ENCODE data around the gene NXPE3. TPM values are rescaled to one million over a fixed set of nuclear protein-coding genes. Genes with fewer than 3 reads are reported as not detected.

Gene NXPE3
- polyA plus RNA-seq, 1 donor from 2014 or later, result 6.6 TPM

GRCh38 chr3:101828691-101829436, 49.9 kb downstream of the NXPE3 start:
- H3K9ac ChIP-seq (ENCODE audit: low read length), result no peak overlapping the region
- H4K20me1 ChIP-seq (ENCODE audit: insufficient read depth), result no peaks in the 10 kb centered on the region
- no peak overlapping the region for H3K27ac ChIP-seq (ENCODE audit: low read length)
- no peaks in the 10 kb centered on the region for H3K9me2 ChIP-seq (ENCODE audit: insufficient read depth, low read length)
- no peaks in the 10 kb centered on the region for H3K79me2 ChIP-seq (replicated peaks; ENCODE audit: insufficient read depth, low read length)
- no peak overlapping the region for H3K4me2 ChIP-seq (ENCODE audit: low read length)
- H2AFZ ChIP-seq (ENCODE audit: low read depth, low read length), result no peak overlapping the region
- no peaks in the 10 kb centered on the region for H3F3A ChIP-seq (ENCODE audit: insufficient read depth, low read length, poor library complexity, severe bottlenecking)
- H3K36me3 ChIP-seq (ENCODE audit: insufficient read depth, low read length), result no peaks in the 10 kb centered on the region
- TF ChIP-seq EP300 (conservative IDR thresholded peaks at IDR 0.05; ENCODE audit: poor library complexity, severe bottlenecking) (no peak), MXI1 (conservative IDR thresholded peaks at IDR 0.05; ENCODE audit: poor library complexity, severe bottlenecking) (no peak), EZH2 (IDR thresholded peaks at IDR 0.05; ENCODE audit: borderline replicate concordance, insufficient read depth, low read length, poor library complexity, severe bottlenecking) (no peak), CTCF (IDR thresholded peaks at IDR 0.05; ENCODE audit: poor library complexity, severe bottlenecking) (no peak), SMC3 (conservative IDR thresholded peaks at IDR 0.05; ENCODE audit: poor library complexity) (no peak), POLR2AphosphoS5 (IDR thresholded peaks at IDR 0.05) (no peak)
- H3K4me3 ChIP-seq (ENCODE audit: low read length), result no peak overlapping the region
- no peaks in the 10 kb centered on the region for H3K27me3 ChIP-seq (ENCODE audit: insufficient read depth, low read depth, low read length)
- no peaks in the 10 kb centered on the region for H3K9me3 ChIP-seq (ENCODE audit: low read length)

- Histone ChIP-seq H3K4me2 (ENCODE audit: low read length) (no peak overlapping the region), H3K9ac (ENCODE audit: low read length) (no peak overlapping the region), H3K36me3 (ENCODE audit: insufficient read depth, low read length) (no peaks in the 10 kb centered on the region), H3K4me3 (ENCODE audit: low read length) (no peak overlapping the region), H3K79me2 (replicated peaks; ENCODE audit: insufficient read depth, low read length) (no peaks in the 10 kb centered on the region), H3K27ac (ENCODE audit: low read length) (no peak overlapping the region), H3F3A (ENCODE audit: insufficient read depth, low read length, poor library complexity, severe bottlenecking) (no peaks in the 10 kb centered on the region), H3K27me3 (ENCODE audit: insufficient read depth, low read depth, low read length) (no peaks in the 10 kb centered on the region), H2AFZ (ENCODE audit: low read depth, low read length) (no peak overlapping the region), H3K9me2 (ENCODE audit: insufficient read depth, low read length) (no peaks in the 10 kb centered on the region), H4K20me1 (ENCODE audit: insufficient read depth) (no peaks in the 10 kb centered on the region), H3K9me3 (ENCODE audit: low read length) (no peaks in the 10 kb centered on the region)
- TF ChIP-seq SMC3 (conservative IDR thresholded peaks at IDR 0.05; ENCODE audit: poor library complexity) (no peak), MXI1 (conservative IDR thresholded peaks at IDR 0.05; ENCODE audit: poor library complexity, severe bottlenecking) (no peak), RAD21 (conservative IDR thresholded peaks at IDR 0.05) (no peak), EZH2 (IDR thresholded peaks at IDR 0.05; ENCODE audit: borderline replicate concordance, insufficient read depth, low read length, poor library complexity, severe bottlenecking) (no peak), POLR2AphosphoS5 (IDR thresholded peaks at IDR 0.05) (no peak), EP300 (conservative IDR thresholded peaks at IDR 0.05; ENCODE audit: poor library complexity, severe bottlenecking) (no peak), TAF1 (IDR thresholded peaks at IDR 0.05; ENCODE audit: low read depth) (no peak), REST (IDR thresholded peaks at IDR 0.05; ENCODE audit: borderline replicate concordance) (no peak), CTCF (IDR thresholded peaks at IDR 0.05; ENCODE audit: poor library complexity, severe bottlenecking) (no peak)
Observed at GRCh38 chr3:101829437-101829830, 50.4 kb downstream of the NXPE3 start.
